Kidney epithelial cell (primary cell): Measurements from ENCODE around the gene DYRK1B. TPM values are rescaled to one million over a fixed set of nuclear protein-coding genes. Genes with fewer than 3 reads are reported as not detected.

Experiments used
- DNase-seq: peaks from one replicate; pipeline ENCODE4 v3.0.0-alpha.2; 2010; ENCODE audit warnings: low read depth
- H3K27me3 ChIP-seq: 2 replicates; pipeline ENCODE4 v1.6.0; 2011; ENCODE audit warnings: low read length; ENCODE audit not compliant: control insufficient read depth, insufficient read depth
- H3K36me3 ChIP-seq: 2 replicates; pipeline ENCODE4 v1.5.1; 2011; ENCODE audit warnings: low read length; ENCODE audit not compliant: control insufficient read depth, insufficient read depth
- H3K4me3 ChIP-seq: 2 replicates; pipeline ENCODE4 v1.5.1; 2011; ENCODE audit warnings: low read depth, mild to moderate bottlenecking, control low read depth, low read length
- total RNA-seq: library from RNA; depleted of rRNA; stranded (reverse); fragments of >200 nt; gene quantifications from 2 replicates; pipeline ENCODE4 v1.2.3, GENCODE V29; 2015
- TF ChIP-seq, protein P1 (sequence below): IDR thresholded peaks from 2 replicates; pipeline ENCODE4 v1.5.1; 2011; ENCODE audit warnings: mild to moderate bottlenecking, moderate library complexity, low read length, control low read depth, inconsistent platforms; ENCODE audit not compliant: insufficient read depth, poor library complexity, severe bottlenecking

Gene DYRK1B
- total RNA-seq, 1 donor from 2014 or later, result 19.3 TPM

GRCh38 chr19:39874404-39874803 lies 40.4 kb upstream of the DYRK1B start:
- TF ChIP-seq, protein P1, sequence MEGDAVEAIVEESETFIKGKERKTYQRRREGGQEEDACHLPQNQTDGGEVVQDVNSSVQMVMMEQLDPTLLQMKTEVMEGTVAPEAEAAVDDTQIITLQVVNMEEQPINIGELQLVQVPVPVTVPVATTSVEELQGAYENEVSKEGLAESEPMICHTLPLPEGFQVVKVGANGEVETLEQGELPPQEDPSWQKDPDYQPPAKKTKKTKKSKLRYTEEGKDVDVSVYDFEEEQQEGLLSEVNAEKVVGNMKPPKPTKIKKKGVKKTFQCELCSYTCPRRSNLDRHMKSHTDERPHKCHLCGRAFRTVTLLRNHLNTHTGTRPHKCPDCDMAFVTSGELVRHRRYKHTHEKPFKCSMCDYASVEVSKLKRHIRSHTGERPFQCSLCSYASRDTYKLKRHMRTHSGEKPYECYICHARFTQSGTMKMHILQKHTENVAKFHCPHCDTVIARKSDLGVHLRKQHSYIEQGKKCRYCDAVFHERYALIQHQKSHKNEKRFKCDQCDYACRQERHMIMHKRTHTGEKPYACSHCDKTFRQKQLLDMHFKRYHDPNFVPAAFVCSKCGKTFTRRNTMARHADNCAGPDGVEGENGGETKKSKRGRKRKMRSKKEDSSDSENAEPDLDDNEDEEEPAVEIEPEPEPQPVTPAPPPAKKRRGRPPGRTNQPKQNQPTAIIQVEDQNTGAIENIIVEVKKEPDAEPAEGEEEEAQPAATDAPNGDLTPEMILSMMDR, result no peak
- H3K27me3 ChIP-seq, result no peaks in the 10 kb centered on the region
- H3K36me3 ChIP-seq, result no peaks in the 10 kb centered on the region
- DNase-seq, result no peak
- no peak overlapping the region for H3K4me3 ChIP-seq

DNA sequence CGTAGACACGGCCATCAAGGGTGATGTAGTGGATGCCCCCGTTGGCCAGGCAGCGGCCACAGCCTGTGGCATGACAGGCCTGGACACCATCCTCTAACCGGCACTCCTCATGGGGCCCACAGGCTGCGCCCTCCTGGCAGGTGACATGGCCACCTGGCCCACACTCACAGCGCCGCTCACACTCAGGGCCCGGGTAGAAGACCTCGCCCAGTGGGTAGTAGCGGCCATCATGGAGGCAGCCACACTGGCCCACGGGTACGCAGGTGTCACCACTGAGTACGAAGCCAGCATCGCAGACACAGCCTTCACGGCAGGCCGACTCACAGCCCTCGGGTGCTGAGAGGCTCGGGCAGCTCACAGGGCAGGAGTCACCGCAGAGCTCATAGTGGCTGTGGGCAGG lies 39.4 kb upstream of the DYRK1B start:
- no peak for DNase-seq
- Histone ChIP-seq H3K4me3 (no peak overlapping the region), H3K36me3 (no peaks in the 10 kb centered on the region), H3K27me3 (no peaks in the 10 kb centered on the region)
- TF ChIP-seq, protein P1, result no peak

DNA sequence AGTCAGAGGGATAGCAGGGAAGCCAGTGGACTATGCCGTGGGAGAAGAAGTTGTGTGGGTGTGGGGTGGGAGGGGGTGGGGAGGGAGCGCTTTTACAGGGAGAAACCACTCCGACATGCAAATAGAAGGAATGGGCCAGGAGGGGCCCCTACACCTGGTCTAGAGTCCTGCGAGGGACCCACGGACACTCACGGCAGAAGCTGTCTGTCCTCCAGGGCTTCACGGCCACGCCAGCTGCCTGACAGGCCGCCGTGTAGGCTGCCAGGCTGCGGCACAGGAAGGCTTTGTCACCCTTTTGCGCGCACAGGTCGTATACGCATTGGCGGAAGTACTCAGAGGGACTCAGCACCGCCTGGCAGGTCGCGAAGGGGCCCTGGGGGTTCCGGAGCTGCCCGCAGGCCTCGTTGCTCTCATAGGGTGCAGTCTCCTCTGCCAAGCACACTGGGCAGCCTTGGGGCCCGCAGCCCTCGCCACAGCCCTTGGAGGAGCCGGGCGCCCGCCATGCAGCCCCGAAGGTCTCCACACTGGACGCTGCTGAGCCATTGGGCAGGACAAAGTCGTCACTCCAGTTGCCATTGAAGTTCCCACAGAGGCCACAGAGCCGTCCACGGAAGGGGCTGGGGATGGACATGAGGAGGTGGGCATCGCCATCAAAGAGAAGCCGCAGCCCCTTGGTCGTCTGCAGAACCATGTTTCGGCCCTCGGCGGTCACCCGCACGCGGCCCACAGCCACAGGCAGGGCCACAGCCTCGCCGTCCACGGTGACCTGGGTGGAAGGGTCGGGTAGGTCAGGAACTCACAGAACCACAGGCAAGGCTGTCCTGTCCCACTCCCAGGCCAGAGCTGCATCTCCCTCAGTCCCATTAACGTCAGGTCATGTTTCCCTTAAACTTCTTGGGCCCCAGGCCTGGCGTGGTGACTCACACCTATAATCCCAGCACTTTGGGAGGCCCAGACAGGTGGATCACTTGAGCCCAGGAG lies 38.2 kb upstream of the DYRK1B start:
- H3K36me3 ChIP-seq, result no peaks in the 10 kb centered on the region
- H3K4me3 ChIP-seq, result no peak overlapping the region
- H3K27me3 ChIP-seq, result no peaks in the 10 kb centered on the region
- TF ChIP-seq, protein P1, result no peak
- no peak for DNase-seq

- Histone ChIP-seq H3K4me3 (no peak overlapping the region), H3K27me3 (no peaks in the 10 kb centered on the region), H3K36me3 (no peaks in the 10 kb centered on the region)
- TF ChIP-seq, protein P1, result no peak
- DNase-seq, result no peak
Measured at GRCh38 chr19:39871362-39871761, 37.4 kb upstream of the DYRK1B start.

DNA sequence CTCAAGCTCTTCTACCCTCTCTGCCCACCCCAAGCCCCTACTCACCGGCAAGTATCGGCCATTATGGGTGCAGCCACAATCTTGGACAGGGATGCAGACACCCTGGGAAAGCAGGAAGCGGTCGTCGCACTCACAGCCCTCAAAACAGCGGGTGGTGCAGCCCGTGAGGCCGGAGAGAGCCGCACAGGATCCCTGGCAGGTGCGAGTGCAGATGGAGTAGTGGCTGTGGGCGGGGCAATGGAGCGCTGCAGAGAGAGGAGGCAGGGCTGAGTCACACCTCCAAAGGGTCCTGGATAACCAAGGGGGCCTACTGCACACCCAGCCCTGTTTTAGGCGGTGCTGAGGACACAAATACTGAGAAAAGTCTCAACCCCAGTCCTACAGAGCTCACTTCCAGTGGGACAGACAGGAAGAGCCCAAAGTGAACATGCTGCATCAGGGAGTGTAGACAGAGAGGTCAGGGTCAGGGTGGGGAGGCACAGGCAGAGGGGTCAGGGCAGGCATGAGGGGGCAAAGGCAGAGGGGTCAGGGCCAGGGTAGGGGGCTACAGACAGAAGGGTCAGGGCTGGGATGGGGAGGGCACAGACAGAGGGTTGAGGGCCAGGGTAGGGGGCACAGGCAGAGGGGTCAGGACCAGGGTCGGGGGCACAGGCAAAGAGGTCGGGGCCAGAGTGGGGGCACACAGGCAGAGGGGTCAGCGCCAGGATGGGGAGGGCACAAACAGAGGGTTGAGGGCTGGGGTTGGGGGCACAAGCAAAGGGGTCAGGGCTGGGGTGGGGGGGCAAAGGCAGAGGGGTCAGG lies 36.4 kb upstream of the DYRK1B start:
- Histone ChIP-seq H3K4me3 (no peak overlapping the region), H3K27me3 (no peaks in the 10 kb centered on the region), H3K36me3 (no peaks in the 10 kb centered on the region)
- TF ChIP-seq, protein P1, result no peak
- DNase-seq, result no peak
